SH-SY5Y (cell line): ENCODE data around the gene PI4K2A.

ENCODE experiments used
- GATA2 ChIP-seq: IDR thresholded peaks from 2 replicates; pipeline ENCODE4 v1.6.1; 2011; ENCODE audit warnings: mild to moderate bottlenecking, low read depth, low read length
- GATA3 ChIP-seq: IDR thresholded peaks from 2 replicates; pipeline ENCODE4 v1.6.1; 2011; ENCODE audit warnings: low read depth, mild to moderate bottlenecking, low read length, moderate library complexity

The PI4K2A gene

DNA sequence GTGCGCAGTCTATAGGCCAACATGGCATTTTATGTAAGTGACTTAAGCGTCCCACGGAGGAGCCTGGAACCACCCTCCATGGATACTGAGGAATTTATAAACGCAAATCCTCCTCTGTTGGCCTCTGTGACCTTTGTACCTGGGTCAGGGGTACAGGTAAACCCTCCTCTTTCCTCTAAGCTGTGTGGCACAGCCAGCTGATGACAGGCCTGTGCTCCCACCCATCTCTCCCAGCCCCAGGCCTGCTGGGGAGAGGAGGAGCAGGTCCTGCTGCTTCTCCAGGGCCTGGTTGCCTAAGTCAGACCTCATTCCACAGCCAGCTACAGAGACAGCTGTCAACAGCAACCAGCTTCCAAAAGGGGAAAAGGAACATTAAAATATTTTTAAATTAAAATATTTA, 41.6 kb downstream of the PI4K2A start:
- TF ChIP-seq GATA2 (no peak), GATA3 (no peak)

DNA sequence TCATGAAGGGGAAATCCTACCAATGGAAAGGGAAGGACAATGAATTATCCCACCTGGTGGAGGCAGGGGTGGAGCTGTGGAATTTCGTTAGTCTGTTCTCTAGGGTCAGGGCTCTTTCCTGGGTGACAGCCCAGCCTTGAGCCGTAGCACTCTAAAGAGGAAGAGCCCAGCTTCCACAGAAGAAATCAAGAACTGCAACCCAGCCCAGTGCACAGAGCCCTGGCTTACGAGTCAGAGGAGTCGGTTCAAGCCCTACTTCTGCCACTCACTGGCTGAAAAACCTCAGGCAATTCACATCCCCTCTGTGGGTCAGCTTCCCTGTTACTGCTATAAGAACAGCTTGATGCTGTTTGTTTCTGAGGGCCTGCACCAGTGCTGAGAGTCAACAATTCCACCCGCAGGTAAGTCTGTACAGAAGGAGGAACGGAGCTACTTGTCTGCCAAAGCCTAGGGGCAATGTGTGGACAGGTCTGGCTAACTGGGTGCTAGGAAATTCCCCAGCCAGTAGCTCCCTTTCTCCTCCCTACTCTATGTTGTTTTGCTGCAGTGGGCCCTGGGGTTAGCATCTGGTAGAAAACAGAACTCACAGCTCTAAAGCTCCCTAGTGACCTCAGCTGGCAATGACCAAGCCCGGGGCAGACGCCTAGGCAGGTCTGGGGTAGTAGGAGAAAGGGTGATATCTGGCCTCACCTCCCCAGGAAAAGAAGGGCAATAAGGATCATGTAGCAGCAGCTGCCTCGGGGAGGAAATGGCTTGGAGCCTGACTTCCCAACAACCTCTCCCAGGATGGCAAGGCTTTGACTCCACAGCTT, 43.3 kb downstream of the PI4K2A start:
- TF ChIP-seq GATA3, result no peak
- no peak for TF ChIP-seq GATA2

DNA sequence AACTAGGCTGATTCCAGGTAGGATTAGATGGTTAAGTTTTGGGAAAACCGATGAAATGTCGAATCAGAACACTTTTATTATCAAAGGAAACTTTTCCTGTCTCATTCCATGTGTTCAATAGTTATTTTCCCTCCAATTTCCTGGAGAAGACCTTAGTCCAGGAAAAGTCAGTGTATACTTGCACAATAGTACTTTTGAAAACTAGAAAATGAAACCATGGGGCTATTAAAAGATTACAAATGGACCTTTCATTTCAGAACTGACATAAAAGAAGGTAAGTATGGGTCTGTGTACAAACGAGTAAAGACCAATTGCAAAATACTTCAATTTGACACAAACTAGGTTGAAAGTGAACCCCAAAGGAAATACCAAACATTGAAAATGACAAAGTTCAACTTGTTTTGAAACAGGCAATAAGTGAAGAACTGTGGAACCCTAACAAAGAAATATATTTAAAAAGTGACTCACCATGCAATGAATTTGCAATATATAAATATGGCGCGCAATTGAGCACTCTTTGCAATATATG, 44.5 kb downstream of the PI4K2A start:
- TF ChIP-seq GATA3 (no peak), GATA2 (no peak)

DNA sequence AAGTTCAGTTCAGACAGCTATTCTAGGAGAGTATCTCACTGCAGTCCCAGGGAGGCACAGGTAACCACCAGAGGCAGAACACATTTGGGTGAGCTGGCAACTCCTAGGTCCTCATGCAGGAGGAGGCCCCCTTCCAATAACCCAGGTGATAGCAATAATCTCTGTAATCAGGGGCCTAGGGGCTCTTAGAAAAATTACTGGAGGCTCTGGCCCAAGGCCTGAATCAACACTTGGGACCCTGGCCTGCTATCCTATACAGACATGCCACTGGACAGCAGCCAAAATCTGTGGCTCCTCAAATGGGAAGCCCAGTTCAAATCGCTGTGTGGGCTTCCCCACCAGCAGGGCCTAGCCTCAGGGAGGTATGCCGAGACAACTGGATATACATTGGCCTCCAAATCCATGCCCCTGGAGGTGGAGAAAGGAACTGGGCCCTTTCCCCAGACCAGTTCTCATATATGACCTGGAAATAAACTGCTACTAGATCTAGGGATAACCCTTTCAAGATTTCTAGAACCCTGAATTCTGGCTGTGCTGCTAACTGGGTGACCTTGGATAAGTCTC, 45.0 kb downstream of the PI4K2A start:
- no peak for TF ChIP-seq GATA2
- no peak for TF ChIP-seq GATA3

DNA sequence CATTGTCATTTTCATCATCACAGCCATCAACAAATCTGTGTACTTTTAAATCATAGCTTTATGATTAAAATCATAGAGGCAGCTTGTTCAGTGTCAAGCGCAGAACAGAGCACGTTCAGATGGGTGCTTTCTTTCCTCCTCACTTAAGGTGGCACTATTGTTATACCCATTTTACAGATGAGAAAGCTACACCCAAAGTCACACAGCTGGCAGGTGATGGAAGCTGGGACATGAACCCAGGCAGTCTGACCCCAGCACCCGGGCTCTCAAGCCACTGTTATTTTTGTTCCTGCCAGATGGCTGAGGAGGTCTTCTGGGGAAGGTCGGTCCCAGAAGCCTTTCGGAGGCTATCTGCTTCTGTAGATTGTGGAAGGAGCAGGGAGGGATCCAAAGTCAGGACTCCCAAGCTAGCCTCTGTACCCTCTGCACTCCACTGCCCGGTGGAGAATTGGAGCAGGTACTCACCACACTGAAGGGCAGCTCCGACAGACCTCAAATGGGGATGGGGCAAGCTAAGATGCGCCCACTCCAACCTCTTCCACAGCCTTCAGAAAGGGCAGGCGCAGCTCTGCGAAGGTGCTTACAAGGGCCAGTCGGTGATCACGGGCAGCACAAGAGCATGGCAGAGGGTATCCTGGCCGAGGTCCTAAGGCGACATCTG, 46.0 kb downstream of the PI4K2A start:
- TF ChIP-seq GATA2 (no peak), GATA3 (no peak)

DNA sequence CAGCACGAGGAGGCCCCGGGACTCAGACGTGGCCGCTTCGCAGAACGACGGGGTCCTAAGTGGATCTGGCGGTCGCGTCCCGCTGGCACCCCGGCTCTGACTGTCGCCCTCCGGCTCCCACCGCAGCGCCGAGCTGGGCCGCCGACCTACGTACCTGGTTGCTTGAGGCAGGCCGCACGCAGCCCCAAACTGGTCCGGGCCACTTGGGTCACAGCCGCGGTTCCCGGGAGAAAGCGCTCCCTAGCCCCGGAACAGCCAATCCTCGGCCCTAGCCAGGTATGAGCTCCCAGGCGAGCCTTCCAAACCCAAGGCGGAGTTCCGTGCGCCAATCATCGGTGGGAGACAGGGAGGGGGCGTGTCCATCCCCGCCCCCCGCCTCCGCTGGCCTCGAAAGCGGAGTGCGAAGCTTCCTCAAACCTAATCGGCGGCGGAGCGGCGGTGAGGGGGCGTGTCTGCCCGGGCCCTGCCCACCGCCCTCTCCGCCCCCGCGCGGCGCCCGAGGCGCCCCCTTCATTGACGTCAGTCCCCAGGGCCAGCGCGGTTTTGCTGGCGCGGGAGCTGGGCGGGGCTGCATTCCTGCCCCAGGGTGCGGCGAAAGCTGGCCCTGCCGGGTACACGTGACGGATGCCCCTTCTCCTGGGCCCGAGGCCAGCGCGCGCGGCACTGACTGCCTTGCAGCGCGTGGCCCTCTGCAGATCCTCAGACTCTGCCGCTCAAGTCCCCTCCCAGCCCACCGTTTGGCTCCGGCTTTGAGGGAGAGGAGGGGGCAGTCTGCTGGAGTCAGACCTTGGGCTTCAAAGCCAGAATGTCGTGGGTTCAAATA, 46.7 kb downstream of the PI4K2A start, which contains the start of gene AVPI1:
AVPI1 (minus strand) TSS at position 280 of the 823 bp plus-strand sequence. CDS start 7,336 bp downstream, outside the sequence.
- TF ChIP-seq GATA3 (no peak), GATA2 (no peak)

DNA sequence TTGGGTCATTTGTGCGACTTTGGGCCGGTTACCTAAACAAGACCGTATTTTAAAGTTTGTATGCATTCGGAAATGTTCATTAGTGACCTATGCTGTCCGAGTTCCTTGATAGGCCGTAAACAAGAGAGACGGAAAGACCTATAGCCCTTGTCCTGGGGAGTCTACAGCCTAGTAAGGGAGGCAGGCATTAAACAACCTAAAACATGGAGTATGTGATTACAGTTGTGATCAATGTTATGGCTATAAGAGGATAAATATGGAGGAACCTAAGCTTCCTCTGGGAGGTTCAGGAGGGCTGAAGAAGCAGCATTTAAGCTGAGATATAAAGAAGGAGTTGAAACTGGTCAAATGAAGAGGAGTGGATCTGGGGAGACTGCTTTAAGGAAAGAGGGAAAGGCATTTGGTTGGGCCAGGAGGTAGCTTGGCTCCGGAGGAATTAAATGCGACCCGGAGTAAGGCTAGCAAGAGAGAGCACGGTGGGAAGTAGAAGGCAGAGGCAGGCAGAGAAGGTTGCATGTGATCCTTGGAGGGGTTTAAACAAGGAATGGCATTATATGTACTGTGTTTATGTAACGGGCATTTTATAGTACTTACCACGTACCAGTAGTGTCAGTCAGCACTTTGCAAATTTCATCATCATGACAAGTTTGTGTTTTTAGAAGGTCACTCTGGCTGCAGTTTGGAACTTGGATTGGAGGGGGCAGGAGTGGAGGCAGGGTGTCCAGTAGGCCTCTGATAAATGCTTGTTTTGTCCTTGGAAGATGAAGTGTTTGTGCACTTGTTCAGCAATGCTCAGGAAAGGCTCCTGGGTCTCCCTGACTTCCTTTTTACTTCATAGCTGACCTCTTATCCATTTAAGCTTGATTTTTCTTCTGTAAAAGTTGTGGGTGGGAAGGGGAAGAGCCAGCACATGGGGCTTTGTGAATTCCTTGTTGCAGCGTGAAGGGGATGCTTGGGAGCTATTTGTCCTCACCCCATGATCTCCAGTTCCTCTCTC, 47.6 kb downstream of the PI4K2A start:
- no peak for TF ChIP-seq GATA2
- no peak for TF ChIP-seq GATA3

DNA sequence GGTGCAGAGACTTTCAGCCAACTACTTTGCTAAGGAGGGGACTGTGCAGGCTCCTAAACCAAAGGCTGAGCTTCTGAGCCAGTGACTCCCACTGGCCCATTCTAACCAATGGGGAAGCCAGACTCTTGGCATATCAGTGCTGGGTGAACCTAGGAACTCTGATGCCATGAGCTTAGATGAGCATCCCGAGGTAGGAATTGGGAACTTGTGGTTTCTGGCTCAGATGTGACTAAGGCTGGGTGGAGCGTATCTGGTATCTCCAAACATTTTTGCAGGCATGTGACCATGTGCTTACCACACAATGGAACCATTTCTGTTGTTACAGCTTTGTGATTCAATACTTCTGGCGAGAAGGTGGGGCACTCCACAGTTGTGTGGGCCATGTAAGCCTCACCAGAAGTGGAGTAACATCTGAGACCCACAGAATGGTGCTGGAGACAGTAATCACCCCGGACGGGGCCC, 49.1 kb downstream of the PI4K2A start:
- TF ChIP-seq GATA3 (no peak), GATA2 (no peak)

DNA sequence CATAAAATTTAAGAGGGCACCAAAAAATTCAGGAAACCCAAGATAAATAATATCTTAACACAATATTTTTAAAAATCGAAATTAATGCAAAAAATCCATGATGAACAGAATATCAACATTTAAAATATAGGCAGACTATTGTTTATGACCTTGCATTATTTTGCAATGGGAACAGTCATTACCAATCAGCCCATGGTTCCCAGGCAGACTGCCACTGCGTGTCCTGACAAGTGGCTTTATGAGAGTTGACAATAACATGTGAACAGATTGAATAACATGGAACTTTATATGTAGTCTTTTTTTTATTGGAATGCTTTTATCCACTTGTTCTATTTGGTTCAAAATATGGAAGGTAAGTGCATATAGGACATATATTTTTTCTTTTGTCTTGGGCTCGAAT, 49.7 kb downstream of the PI4K2A start:
- TF ChIP-seq GATA3, result no peak
- TF ChIP-seq GATA2, result no peak

DNA sequence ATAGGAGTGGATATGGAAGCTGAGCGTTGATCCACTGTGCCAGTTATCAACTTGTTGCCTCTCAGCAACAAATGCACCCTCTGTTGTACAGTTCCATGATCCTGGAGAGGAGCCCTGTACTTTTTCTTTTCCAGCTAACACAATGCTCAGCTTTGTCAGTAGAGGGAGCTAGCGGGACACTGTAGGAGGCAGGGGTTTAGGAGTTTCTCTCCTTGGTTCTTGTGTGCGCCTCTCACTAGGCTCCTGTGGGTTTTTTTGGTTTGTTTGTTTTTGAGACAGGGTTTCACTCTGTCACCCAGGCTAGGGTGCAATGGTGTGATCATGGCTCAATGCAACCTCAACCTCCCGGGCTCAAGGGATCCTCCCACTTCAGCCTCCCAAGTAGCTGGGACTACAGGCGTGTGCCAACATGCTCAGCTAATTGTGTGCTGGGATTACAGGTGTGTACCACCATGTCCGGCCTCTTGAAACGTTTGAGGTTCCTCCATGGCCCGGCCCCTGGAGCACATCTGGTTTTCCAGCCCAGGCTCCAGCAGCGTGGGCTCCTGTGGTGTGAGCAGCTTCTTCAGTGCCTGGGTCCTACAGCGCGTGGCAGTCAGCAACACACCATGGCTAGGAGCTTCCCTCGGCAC, 61.1 kb downstream of the PI4K2A start:
- TF ChIP-seq GATA2, result no peak
- no peak for TF ChIP-seq GATA3

DNA sequence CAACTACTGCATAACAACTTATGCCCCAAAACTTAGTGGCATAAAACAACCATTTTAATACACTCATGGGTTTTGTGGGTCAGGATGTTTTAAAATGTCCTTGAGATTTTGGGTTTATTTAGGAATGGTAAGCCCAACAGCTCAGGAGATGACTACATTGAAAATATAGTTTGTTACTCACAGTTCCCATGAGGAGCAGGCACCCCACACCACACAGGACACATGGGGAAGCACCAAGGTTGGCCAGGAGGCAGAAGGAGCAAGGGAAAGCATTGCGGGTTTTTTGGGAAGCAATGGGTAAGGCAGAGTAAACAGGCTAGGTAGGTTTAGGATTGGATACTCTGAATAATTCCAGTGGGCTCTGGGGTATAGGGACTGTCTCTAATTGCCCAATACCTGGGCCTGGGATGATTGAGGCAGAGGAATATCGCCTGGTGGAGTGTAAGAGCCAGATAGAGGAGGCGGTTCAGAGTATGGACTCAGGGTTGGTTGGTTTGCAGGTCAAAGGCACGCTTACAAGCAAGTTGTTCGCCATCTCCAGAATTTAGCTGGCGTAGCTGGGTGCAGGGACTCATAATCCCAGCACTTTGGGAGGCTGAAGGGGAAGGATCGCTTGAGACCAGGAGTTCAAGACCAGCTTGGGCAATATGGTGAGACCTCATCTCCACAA, 63.1 kb downstream of the PI4K2A start:
- TF ChIP-seq GATA3, result no peak
- TF ChIP-seq GATA2, result no peak

DNA sequence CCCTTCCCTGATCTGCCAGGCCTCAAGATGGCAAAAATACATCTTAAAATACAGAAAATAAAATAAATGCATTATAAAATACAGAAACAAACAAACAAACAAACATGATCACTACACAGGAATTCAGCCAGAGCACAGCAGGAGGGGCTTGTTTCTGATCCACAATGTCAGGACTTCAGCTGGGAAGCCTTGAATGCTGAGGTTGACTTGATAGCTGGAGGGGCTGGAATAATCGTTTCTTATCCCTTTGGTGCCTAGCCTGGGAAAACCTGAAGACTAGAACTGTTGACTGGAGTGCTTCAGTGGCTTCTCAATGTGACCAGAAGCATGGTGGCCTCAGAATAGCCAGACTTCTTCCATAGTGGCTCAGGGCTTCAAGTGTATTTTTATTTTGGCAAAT, 63.9 kb downstream of the PI4K2A start:
- no peak for TF ChIP-seq GATA3
- no peak for TF ChIP-seq GATA2

DNA sequence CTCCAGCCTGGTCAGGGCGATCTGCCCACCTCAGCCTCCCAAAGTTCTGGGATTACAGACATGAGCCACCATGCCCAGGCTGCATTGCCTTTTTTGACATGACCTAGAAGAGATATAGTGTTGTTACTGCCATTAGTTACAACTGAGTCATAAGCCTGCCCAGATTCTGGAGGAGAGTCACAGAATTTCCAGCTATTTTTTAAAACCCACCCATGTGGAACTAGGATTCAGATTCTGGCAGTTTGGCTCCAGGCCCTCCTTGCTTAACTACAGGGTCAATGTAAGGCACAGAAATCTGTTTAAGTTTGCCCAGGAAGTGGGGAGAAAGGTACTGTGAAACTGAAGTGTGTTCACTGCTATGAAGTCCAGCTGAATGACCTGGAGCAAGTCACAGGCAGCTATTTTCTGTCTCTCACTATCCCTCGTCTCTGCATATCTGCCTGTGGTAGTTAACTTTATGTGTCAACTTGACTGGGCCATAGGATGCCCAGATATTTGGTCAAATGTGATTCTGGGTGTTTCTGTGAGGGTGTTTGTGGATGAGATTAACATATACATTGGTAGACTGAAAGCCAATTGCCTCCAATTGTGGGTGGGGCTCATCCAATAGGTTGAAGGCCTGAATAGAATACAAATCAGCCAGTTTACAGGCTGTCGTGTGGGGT, 64.7 kb downstream of the PI4K2A start:
- TF ChIP-seq GATA2 (no peak), GATA3 (no peak)
